ENCODE results near the gene SELENOV.

The SELENOV gene

DNA sequence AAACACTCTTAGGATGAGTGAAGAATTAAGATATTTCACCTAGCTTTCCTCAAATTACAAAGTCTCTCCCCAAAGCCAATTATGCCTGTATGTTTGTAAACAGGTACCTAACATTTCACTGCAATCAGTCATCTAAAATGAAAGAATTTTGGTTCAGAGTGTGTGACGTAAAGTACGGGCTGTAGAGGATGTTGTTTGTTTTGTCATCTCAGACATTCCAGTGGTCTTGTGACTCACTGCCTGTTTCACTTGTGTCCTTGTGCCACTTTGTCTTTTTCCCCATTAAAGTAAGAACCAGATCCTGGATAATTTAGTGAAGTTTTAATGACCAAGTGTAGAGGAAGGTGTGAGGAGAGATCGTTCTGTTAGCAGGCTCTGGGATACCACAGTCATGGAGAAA, 53.7 kb downstream of the SELENOV start:
- FAIRE-seq, result no peak

All from TTC549 (cell line).